ENCODE results near the gene PRTN3.
A peak's percentile ranks its signal among the peaks of the same experiment; 100 is the strongest.

Gene PRTN3, protein sequence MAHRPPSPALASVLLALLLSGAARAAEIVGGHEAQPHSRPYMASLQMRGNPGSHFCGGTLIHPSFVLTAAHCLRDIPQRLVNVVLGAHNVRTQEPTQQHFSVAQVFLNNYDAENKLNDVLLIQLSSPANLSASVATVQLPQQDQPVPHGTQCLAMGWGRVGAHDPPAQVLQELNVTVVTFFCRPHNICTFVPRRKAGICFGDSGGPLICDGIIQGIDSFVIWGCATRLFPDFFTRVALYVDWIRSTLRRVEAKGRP

GRCh38 chr19:840519-841206 is at the start of gene PRTN3:
Gene PRTN3 (plus strand): TSS chr19:840999. CDS start chr19:841009, 10 bp downstream.
- no peak for DNase-seq

DNA sequence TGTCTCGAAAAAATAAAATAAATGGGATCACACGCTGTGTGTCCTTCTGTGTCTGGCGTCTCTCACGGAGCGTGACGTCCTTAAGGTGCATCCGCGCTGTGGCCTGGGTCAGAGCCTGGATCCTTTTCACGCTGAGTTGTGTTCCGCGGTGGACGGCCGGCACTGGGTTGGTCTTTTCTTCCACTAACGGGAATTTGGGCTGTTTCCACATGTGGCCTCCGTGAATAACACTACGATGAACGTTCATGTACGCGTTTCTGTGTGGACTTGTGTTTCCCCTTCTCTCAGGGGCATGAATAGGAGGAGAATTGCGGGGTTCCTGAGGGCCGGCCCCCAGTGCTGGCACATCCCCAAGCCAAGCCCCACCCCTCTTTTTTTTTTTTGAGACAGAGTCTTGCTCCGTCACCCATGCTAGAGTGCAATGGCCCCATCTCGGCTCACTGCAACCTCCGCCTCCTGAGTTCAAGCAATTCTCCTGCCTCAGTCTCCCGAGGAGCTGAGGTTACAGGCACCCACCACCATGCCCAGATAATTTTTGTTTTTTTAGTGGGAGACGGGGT is 49.7 kb upstream of the PRTN3 start:
- no peak for DNase-seq

DNA sequence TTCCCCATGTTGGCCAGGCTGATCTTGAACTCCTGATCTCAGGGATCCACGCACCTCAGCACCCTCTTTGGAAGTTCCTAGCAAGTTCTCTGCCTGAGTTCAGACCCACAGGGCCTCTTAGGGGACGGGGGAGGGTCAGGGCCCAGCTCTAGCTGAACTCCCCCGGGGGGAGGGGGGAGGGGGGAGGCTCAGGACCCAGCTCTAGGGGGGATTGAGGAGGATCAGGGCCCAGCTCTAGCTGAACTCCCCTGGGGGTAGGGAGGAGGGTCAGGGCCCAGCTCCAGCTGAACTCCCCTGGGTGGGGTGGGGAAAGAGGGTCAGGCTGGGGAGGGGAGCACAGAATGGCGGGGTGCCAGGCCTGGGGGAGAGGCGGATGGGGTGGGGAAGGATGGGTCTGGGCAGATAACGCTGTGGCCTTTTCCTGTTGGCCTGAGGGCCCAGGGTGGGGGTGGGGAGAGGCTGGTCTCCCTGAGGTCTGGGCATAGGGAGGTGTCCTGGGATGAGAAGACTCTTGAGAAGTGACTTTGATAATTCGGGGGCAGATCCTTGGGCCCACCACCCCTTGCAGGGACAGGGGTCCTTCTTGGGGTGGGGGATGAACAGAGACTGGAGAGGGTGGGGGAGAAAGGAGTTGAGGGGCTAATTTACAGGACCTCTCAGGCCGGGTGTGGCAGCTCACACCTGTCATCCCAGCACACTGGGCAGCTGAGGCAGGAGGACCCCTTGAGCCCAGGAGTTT is 49.1 kb upstream of the PRTN3 start:
- DNase-seq = no peak

- DNase-seq = no peak
These were observed 48.4 kb upstream of the PRTN3 start for GRCh38 chr19:792306-792885.

GRCh38 chr19:793806-794205 is 47.0 kb upstream of the PRTN3 start:
- no peak for DNase-seq

DNA sequence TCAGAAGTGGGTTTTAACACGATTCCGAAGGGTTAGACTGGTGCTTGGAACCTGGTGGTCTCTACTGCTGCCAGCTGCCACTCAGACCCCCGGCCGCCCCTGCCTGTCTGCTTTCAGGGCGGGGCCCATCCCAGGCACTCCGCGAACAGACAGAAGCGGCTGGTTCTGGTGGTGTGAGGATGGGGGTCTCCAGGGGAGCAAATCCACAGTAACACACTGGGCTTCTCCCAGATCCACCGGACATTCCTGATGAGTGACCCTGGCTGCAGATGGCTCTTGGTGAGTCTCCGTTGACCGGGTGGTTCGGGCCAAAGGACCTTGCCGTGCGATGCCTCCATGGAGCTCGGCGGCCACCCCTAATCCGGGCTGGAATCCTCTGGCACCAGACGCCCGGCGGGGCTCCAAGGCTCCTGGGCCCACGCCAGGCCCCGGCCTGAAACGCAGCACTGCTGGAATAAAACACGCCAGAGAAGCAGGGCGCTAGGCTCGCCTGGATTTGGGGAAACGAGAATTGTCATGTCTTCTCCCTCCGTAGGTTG is 45.7 kb upstream of the PRTN3 start:
- DNase-seq = no peak

DNA sequence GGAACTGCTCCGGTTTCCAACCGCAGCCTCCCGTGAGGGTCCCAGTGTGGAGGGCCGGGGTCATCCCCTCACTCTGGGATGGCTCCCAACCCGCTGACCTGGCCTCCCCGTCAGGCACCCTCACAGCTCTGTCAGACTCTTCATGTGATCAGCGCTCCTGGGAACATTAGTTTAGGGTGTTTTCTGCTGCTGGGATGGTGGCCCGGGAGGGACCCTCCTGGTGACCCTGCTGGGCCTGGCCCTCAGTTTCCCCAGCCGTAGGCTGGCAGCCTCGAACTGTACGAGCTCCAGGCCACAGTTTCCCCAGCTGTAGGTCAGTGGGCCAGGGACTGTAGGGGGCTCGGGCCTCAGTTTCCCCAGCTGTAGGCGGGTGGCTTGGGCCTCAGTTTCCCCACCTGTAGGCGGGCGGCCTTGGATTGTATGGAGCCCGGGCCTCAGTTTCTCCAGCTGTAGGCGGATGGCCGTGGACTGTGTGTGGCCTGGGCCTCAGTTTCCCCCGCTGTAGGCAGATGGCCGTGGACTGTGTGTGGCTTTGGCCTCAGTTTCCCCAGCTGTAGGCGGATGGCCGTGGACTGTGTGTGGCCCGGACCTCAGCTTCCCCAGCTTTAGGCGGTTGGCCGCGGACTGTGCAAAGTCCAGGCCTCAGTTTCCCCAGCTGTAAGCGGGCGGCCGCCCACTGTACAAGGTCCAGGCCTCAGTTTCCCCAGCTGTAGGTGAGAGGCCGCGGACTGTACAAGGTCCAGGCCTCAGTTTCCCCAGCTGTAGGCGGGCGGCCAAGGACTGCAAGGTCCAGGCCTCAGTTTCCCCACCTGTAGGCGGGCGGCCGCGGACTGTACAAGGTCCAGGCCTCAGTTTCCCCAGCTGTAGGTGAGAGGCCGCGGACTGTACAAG is 44.9 kb upstream of the PRTN3 start:
- DNase-seq = no peak

- DNase-seq = peak; percentile 100
These were observed 43.9 kb upstream of the PRTN3 start, which contains the start of gene PTBP1 for GRCh38 chr19:796692-797527. Gene PTBP1 (plus strand): TSS chr19:797452. CDS start chr19:797498, 46 bp downstream.

DNA sequence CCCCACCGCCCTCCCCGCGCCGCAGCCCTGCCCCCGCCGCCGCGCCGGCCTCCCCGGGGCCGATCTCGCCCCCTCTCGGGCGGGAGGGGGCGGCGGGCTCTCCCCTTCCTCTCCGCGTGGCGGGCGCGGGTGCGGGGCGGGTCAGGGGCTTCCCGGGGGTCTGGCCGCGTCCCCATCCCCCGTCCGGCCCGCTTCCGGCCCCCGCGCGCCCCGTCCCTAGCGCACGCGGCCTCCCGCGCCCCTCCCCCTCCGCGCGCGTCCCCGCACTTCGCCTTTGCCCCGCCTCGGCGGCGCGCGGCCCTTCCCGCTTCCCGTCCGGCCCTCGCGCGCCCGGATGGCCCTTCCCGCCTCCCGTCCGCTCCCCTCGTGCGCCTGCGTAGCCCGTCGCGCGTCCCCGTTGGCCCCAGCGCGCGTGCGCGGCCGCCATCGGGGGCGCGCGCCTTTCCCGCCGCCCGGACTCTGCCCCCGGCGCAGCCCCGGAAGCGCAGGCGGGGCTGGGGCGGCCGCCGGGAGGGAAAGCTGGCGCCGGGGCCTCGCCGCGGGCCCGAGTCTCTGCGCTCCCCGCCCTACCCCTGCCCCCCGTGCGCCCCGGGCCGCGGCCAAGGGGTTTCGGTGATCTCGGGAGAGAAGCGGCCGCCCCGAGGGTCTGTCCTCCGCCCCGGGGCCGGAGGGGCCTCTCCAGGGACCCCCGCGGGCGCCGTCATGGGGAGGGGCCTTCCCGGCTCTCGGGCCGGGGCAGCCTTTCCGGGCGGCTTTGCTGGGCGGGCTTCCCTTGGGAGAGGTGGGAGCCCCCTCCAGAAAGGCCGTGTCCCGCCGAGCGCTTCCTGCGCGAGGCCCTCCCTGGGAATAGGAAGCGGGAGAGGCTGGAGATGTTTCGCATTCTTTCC is 43.0 kb upstream of the PRTN3 start:
- peak; percentile 77 for DNase-seq

- DNase-seq = no peak
These were observed 42.3 kb upstream of the PRTN3 start for GRCh38 chr19:798415-799075.

- no peak for DNase-seq
These were observed 41.5 kb upstream of the PRTN3 start for GRCh38 chr19:799076-799881.

GRCh38 chr19:800360-801029 is 40.3 kb upstream of the PRTN3 start:
- DNase-seq = no peak

DNA sequence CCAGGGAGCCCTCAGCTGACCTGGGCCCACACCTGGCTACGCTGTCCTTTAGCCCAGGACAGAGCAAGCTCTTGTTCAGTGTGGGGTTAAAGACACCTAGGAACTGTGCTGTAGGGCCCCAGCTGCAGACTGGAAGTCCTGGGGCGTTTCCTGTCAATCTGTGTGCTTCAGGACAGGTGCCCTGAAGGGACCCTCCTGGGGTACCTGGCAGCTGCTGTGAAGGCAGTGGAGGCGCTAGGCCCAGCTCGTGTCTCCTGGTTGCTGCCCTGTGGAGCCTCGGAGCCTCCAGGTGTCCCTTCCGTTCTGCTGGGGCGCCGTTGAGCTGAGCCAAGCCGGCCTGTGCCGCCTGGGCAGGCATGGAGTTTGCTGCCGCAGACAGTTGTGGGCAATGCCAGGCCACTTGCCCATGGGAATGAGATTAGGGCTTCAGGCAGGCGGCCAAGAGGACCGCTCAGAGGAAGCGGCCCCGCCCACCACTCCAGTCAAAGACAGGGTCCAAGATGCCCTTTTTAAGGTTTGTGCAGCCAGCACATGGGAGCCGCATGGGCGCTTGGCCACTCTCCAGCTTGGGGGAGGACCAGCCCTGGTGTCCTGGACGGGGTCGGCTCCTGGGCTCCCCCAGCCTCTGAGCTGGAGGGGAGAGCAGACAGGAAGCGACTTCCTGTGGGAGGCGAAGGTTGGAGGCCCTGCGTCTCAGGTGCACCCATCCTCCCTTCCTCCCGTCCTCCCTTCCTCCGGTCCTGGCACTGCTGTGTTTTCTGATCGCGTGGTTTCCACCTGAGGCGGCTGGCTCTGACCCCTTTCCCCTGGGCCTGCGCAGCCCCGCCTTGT is 39.6 kb upstream of the PRTN3 start:
- no peak for DNase-seq

GRCh38 chr19:801861-802497 is 38.8 kb upstream of the PRTN3 start:
- DNase-seq = no peak

DNA sequence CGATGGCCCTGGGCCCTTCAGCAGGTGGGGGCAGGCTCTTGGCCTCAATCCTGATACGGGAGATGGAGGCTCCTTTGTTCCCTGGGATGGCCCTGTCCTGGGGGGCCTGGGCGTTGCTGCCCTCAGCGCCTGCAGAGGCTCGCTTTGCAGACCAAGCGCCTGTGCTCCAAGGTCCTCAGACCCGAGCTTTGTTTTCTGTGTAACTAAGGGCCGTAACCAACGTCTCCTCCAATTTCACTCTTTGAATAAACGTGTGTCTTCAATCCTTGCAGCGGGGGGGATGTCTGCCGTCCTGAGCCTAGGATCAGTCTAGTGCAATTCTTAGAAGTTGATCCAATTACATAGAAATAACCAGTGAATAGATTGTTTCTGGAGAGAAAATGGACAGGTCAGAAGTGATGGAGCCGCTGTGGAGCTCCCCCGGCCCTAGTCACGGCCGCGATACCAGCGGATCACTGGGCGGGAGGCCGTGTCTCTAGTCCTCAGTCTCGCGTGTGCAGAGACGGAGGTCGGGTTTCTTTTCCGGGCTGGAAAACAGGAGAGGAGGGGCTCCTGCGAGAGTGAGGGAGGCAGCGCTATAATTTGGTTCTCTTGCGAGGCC is 38.2 kb upstream of the PRTN3 start:
- no peak for DNase-seq

DNA sequence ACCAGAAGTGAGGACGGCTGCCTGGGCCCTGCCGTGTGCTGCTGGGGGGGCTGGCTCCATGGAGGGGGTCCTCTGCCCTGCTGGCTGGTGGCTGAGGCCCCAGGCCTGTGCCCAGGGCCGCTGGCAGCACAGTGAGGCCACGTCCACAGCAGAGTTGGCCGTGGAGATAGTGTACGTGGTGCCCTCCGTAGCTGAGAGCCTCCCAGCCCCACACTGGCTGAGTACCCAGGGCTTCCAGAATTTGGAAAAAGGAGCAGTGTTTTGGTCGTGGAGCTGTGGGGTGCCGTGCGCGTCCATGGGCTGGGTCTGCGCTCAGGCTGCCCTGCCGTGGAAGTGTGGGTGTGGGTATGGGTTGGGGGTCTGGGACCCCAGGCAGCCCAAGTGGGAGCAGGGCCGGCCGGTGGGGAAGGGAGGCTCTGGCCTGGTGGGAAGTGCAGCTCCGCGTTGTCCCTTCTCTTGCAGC is 37.7 kb upstream of the PRTN3 start:
- no peak for DNase-seq

Measured in NCI-H1105 (cell line).